Subcutaneous adipose tissue (tissue), 4 donors: ENCODE results near the gene BANF1. TPM values are rescaled to one million over a fixed set of nuclear protein-coding genes. Genes with fewer than 3 reads are reported as not detected.

Experiments
- total RNA-seq, 4 donors: library from RNA; depleted of rRNA; stranded (reverse); fragments of >200 nt; gene quantifications; one replicate each; pipeline ENCODE4 v1.1.0, GENCODE V29; 2016
- TF ChIP-seq, protein P1 (sequence below): fragments of 450-650 bp; IDR thresholded peaks from one replicate; pipeline ENCODE4 v1.5.1; 2016; ENCODE audit warnings: low read depth, mild to moderate bottlenecking, control low read depth, antibody characterized with exemption, moderate library complexity

The BANF1 gene
- total RNA-seq, 4 donors from 2014 or later: 14.9 to 67.8 (median 16.7) TPM

DNA sequence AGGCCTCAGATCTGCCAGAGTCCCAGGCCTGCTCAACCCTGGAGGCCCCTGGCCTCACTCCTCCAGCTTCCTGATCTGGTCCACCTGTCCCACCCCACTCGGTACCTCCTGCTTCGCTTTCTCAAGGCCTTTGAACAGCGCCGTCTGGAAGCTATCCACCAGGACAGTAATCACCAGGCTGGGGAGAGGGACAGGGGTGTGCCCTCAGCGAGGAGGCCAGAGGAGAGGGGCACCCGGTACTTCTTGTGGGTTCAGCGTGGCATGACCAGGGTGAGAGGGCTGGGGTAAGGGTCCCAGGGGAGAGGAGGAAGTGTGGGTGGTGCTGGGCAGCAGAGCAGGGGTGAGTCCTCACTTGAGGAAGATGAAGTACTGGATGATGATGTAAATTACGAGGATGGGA, 17.9 kb downstream of the BANF1 start:
- TF ChIP-seq, protein P1, sequence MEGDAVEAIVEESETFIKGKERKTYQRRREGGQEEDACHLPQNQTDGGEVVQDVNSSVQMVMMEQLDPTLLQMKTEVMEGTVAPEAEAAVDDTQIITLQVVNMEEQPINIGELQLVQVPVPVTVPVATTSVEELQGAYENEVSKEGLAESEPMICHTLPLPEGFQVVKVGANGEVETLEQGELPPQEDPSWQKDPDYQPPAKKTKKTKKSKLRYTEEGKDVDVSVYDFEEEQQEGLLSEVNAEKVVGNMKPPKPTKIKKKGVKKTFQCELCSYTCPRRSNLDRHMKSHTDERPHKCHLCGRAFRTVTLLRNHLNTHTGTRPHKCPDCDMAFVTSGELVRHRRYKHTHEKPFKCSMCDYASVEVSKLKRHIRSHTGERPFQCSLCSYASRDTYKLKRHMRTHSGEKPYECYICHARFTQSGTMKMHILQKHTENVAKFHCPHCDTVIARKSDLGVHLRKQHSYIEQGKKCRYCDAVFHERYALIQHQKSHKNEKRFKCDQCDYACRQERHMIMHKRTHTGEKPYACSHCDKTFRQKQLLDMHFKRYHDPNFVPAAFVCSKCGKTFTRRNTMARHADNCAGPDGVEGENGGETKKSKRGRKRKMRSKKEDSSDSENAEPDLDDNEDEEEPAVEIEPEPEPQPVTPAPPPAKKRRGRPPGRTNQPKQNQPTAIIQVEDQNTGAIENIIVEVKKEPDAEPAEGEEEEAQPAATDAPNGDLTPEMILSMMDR: no peak

DNA sequence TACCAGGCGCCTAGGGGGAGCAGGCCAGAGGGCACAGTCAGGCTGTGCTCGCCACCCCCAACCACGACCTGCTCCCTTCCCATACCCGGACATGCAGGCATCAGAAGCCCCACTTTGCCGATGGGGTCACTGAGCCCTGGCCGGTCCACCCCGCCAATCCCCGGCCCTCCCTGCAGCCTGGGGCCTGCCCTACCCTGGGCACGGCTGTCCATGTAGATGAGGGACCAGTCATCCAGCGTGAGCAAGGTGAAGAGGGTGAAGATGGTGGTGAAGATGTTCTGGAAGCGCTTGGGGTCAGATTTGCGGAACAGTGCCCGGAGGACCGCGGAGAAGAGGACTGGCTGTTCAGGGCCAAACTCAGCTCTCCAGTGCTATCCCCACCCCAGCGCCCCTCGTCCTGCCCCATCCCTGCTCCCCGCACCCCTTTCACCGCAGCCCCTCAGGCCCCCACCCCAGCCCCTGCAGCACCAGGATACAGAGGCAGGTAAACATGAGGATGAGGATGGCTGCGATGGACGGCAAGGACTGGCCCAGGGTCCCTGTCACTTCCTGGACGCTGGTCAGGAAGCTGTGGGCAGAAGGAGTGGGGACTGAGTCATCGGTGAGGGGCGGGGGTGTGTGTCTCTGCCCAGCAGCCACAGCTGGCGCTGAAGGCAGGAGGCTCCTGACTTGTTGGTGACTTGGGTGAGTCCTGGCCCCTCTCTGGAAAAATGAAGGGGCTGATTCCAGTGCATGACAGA, 18.5 kb downstream of the BANF1 start:
- TF ChIP-seq, protein P1: no peak

DNA sequence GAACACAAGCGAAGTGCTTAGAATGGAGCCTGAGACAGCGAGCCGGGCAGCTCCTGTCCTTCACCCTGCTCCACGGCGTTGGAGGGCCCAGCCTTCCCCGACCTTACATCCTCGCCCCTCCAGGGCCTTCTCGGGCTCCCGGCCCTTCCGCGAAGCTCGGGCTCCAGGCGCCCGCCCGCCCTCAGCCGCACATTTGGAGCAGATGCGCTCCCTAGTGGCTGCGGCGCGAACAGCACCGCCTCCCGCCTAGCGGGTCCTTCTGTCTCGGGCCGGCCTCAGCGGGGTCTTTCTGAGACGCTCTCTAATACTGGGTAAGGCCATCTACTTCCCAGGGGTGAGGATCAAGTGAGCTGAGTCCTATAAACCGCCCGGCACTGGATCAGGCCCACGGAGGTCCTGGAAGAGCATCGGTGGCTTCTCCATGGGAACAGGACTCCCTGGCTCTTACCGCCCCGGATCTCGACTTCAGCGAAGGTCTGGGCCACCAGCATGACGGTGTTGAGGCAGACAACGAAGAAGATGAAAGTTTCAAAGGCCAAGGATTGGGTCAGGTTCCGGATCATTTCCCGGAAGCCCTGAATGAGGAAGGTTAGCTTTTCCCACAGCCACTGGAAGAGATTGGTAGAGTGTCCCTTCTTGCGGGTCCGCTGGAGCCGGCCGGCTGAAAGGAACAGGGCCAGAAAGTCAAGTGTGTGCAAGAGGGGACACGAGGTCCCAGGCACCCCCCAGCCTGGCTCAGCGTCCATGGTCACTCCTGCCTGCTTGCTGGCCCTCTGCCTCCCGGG, 20.3 kb downstream of the BANF1 start:
- TF ChIP-seq, protein P1: no peak

DNA sequence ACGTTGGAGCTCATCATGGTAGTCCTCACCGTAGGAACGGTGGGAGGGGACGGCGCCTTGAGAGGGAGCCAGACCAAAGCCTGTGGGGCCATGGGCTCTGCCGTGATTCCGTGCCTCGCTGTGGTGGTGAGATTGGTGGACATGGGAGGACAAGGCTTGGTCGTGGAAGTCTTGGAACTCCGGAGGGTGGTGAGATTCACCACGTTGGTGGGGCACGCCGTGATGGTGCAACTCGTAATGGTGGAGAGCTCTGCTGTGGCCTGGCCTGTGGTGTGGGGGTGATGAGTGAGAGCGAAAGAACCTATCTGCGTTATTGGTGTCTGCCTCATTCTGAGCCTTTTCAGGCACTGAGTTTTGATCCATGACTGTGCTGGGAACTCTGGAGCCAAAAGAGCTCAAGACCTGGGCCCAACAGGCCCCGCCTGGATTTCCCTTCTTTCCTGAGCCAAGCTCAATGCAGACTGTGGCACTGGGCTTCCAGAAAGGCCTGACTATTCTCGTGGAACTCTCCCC, 23.8 kb downstream of the BANF1 start, which contains the start of gene CATSPER1:
Gene CATSPER1, minus strand, starts transcription at position 463 of the 513 bp plus-strand sequence. Its CDS starts 100 bp downstream, at position 363.
- TF ChIP-seq, protein P1: no peak

DNA sequence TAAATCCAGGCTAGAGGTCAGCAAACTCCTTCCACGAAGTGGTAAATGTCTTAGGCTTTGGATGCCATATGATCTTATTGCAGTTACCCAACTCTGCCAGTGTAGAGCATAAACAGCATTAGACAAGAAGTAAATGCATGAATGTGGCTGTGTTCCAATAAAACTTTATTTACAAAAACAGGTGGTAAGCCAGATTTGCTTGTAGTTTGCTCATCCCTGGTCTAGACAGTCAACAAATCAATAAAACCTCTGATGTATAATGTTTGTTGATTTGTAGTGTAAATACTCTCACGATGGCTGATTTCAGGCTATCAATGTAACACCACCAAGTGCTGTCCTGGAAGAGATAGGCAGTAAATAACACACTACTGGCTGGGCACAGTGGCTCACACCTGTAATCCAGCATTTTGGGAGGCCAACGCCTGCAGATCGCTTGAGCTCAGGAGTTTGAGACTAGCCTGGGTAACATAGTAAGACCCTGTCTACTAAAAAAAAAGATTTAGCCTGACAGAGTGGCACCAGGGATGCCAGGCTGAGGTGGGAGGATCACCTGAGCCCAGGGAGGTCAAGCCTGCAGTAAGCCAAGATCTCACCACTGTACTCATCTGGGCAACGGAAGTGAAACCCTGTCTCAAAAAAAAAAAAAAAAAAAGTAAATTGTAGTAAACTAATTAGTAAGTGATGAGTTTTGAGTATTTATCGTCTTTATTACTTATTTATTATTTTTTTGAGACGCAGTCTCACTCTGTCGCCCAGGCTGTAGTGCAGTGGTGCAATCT, 30.8 kb downstream of the BANF1 start:
- TF ChIP-seq, protein P1: no peak

DNA sequence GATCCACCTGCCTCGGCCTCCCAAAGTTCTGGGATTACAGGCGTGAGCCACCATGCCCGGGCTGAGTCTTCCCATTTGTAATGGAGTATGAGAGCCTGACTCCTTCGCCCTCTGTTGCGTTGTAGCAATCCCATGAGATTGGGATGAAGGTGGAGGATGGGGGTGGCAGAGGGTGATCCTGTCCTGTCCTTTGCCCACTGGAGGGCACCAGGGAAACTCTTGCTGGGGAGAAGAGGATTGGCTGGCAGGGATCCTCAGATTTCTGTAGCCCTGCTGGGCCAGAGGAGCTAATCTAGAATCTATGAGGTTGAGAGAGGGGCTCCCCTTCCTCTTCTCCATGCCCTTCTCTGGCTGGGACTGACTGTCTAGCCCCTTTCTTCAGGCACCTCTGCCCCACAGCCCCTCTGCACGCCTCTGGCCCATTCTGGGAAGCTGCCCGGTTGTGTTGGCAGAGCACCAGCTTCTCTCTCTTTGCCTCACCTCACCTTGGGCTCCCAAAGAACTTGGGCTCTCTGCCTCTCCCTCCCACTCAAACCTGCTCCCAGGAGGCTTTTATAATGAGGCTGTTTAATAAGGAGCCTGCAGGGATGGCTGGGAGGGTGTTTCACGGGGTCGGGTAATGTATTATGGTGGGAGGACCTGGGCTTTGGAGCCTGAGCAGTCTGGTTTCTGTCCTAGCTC, 33.5 kb downstream of the BANF1 start:
- TF ChIP-seq, protein P1: no peak
